T47D (cell line): Measurements from ENCODE around the gene SAFB2.
A peak's percentile ranks its signal among the peaks of the same experiment; 100 is the strongest.

Source experiments
- DNase-seq, 2 experiments: peaks; one replicate each; pipeline versions ENCODE4 v3.0.0 to v3.0.0-alpha.2; 2011 to 2012; ENCODE audit warnings: low read depth in 1 of 2, low spot score in 1 of 2
- JUND ChIP-seq: IDR thresholded peaks from 2 replicates; pipeline ENCODE4 v1.6.1; 2012; ENCODE audit warnings: low read depth
- in situ Hi-C: cut with HindIII; loops from 2 replicates; pipeline ENCODE4 v1.10.0; 2016; ENCODE audit warnings: low sequenced_read_pairs, low pct_unique_long_range_greater_than_20kb

Gene SAFB2

GRCh38 chr19:5562280-5562679 is 60.3 kb downstream of the SAFB2 start:
- no peak for DNase-seq
- no peak for TF ChIP-seq JUND
- in situ Hi-C loops, result no loop called here

GRCh38 chr19:5561559-5561958 is 61.0 kb downstream of the SAFB2 start:
- in situ Hi-C loops, result no loop called here

GRCh38 chr19:5560156-5560555 is 62.4 kb downstream of the SAFB2 start:
- in situ Hi-C loops, result no loop called here
- no peak for TF ChIP-seq JUND
- DNase-seq, result no peak

More at GRCh38 chr19:5561559-5561958, 61.0 kb downstream of the SAFB2 start:
- no peak for DNase-seq
- no peak for TF ChIP-seq JUND

DNA sequence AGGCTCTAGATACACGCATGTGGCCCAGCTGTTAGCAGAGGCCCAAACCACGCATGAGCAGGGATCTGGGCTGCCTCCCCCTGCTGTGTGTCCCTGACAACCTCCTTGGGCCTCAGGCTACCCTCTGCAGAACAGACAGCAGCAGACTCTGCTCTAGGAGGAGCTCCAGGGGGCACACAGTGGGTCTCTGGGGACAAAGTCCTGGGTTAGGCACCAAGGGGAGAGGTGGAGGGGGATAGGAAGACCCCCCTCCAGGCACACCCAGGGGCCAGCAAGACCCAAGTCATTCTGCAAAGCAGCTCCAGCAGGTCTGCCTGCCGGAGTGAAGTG is 62.8 kb downstream of the SAFB2 start:
- TF ChIP-seq JUND, result no peak
- DNase-seq, result no peak
- in situ Hi-C loops, result no loop called here

DNA sequence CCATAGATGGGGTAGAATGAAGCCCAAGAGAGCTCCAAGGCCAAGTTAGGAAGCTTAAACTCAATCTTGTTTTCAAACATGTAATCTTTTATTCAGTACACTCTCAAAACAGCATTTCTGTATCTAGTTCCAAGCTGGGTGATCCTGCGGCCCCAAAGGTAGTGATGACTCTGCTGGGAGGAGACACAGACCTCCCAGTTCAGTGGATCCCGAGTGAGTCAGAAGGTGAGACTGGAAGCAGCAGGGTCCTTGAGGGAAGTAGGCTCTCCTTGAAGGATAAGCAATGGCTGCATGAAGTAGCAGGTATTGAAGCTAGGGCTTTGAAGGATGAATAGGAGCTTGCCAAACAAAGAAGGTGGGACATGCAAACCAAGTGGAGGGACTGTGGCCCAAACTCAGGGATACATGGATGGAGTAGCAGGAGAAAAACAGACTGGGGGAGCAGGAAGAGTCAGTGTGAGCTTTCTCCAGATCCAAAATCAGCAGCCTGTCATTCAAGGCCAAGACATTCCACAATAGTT is 64.4 kb downstream of the SAFB2 start:
- in situ Hi-C loops, result no loop called here
- DNase-seq, result no peak
- TF ChIP-seq JUND, result no peak

DNA sequence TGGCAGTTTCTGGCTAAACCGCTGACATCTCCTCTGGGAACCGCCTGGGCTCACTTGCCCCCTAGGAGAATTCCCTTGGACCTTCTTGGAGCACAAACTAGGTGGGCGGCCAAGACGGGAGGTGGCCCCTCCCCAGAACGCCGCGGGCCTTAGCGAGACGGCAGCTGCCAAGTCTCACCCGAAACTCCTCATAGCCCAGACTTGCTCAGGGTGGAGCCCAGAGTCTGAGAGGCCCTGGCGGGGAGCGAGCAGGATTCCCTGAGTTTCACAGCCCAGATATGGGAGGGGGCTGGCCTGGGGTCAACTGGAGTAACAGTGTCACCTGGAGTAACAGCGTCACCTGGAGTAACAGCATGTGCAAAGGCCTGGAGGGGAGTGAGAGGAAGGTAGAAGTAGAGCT is 64.9 kb downstream of the SAFB2 start:
- no peak for DNase-seq
- TF ChIP-seq JUND, result no peak
- in situ Hi-C loops, result no loop called here

DNA sequence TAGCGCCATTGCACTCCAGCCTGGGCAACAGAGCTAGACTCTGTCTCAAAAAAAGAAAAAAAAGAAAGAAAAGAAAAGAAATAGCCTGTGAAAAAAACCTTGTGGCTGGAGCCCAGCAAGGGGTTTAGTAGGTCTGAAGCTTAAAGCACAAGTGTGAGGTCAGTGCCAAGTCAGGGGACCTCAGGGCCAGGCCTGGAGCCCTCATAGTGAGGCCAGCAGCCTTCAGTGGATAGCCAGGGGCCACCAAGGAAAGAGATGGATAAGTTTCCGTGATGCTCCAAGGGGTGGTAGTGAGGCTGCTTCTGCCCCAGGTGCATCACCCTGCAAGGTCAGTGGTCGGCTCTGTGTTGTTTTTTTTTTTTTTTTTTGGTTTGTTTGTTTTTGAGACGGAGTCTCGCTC is 67.7 kb downstream of the SAFB2 start:
- no peak for DNase-seq
- no peak for TF ChIP-seq JUND
- in situ Hi-C loops, result no loop called here

DNA sequence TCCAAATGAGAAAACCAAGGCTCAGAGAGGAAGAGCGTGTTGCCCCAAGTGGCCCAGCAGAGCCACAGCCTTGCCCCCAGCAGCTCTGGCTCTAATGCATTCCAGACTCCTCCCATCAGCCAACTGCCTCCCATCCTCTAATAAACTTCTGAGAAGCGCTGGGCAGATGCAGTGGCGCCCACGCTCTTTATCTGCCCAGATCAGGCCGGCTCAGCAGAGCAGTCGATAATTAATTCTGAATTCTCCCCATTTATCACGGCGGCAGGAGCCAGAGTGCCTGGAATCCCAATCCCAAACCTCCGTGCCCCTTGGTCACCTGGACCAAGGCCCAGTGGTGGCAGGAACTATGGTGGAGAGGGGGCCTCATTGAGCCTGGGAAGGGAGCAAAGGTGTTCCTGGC is 68.7 kb downstream of the SAFB2 start:
- TF ChIP-seq JUND, result no peak
- DNase-seq, result no peak
- in situ Hi-C loops, result no loop called here

DNA sequence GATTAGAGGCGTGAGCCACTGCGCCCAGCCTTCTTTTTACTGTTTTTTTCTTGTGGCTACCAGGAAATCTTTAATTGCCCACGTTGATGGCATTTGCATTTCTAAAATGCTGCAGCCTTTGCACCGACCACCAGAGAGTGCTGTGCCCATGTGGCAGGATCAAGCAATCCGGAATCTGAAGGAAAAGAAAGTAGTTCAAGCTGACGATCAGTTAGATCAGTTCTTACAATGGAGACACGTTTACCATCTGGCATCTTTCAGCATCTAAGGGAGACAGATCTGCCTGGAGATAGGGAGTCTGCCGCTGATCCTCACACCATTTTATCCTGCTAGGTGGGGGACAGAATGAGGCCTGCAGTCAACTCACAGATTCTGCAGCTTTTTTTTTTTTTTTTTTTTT is 74.7 kb downstream of the SAFB2 start:
- DNase-seq, result peak; percentile 51 to 64
- TF ChIP-seq JUND, result no peak
- in situ Hi-C loops, result no loop called here

GRCh38 chr19:5545984-5546383 is 76.6 kb downstream of the SAFB2 start:
- TF ChIP-seq JUND, result no peak
- in situ Hi-C loops, result no loop called here
- no peak for DNase-seq

- TF ChIP-seq JUND, result no peak
- DNase-seq, result no peak
- in situ Hi-C loops, result no loop called here
Observed at GRCh38 chr19:5545051-5545450, 77.5 kb downstream of the SAFB2 start.

DNA sequence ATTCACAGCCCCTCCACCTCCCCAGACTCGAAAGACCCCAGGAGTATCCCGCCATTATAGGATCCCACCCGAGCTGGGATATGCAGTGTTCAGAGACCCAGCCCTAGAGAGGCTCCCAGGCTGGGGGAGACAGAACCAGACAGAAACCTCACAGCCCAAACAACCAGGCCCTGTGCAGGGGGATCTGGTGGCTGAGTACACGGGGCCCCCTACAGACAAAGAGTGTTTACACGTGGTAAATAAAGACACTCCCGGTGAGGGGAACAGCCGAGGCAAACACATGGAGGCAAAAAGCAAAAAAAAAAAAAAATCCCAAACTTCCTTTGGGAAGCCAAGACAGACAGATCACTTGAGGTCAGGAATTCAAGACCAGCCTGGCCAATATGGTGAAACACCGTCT is 79.9 kb downstream of the SAFB2 start:
- TF ChIP-seq JUND, result no peak
- in situ Hi-C loops, result no loop called here
- no peak for DNase-seq

- no peak for DNase-seq
- in situ Hi-C loops, result no loop called here
- no peak for TF ChIP-seq JUND
Observed at GRCh38 chr19:5541456-5541855, 81.1 kb downstream of the SAFB2 start.

GRCh38 chr19:5540208-5540607 is 82.4 kb downstream of the SAFB2 start:
- in situ Hi-C loops, result no loop called here
- DNase-seq, result no peak
- TF ChIP-seq JUND, result no peak
